Measurements from ENCODE around the gene FOXO4.
"Not testable (repeated sequence)": the region's sequence is repeated elsewhere in the genome, so short reads cannot be mapped to it uniquely, and the experiment has no call there.

The FOXO4 gene

GRCh38 chrX:71095555-71095980, at the start of gene FOXO4:
TSS of gene FOXO4 (plus strand) at chrX:71095851. CDS start at chrX:71096529, 678 bp downstream.
- DNase-seq: peak; percentile 84

- DNase-seq: not testable (repeated sequence)
Measured at GRCh38 chrX:71047891-71048290, 47.8 kb upstream of the FOXO4 start.

GRCh38 chrX:71052721-71053120, 42.9 kb upstream of the FOXO4 start:
- no peak for DNase-seq

GRCh38 chrX:71053217-71053621, 42.4 kb upstream of the FOXO4 start:
- DNase-seq: peak; percentile 23

- no peak for DNase-seq
Measured at GRCh38 chrX:71056867-71057266, 38.8 kb upstream of the FOXO4 start.

GRCh38 chrX:71057848-71058530, 37.7 kb upstream of the FOXO4 start:
- no peak for DNase-seq

GRCh38 chrX:71060127-71060526, 35.5 kb upstream of the FOXO4 start:
- no peak for DNase-seq

GRCh38 chrX:71067089-71067488, 28.6 kb upstream of the FOXO4 start:
- no peak for DNase-seq

- no peak for DNase-seq
Measured at GRCh38 chrX:71067712-71068043, 28.0 kb upstream of the FOXO4 start.

GRCh38 chrX:71068044-71068918, 27.4 kb upstream of the FOXO4 start, which contains the start of gene SNX12:
TSS of gene SNX12 (minus strand) at chrX:71068334. CDS start at chrX:71068306, 28 bp downstream.
- DNase-seq: peak; percentile 95

GRCh38 chrX:71070531-71070930, 25.1 kb upstream of the FOXO4 start:
- no peak for DNase-seq

GRCh38 chrX:71081330-71082123, 14.1 kb upstream of the FOXO4 start:
- DNase-seq: peak; percentile 31

GRCh38 chrX:71082124-71082647, 13.5 kb upstream of the FOXO4 start:
- no peak for DNase-seq

- DNase-seq: no peak
Measured at GRCh38 chrX:71082822-71083221, 12.8 kb upstream of the FOXO4 start.

GRCh38 chrX:71085900-71086299, 9.8 kb upstream of the FOXO4 start:
- DNase-seq: no peak

- no peak for DNase-seq
Measured at GRCh38 chrX:71091263-71091662, 4.4 kb upstream of the FOXO4 start.

GRCh38 chrX:71095033-71095432, 618 bp upstream of the FOXO4 start:
- no peak for DNase-seq

- DNase-seq: peak; percentile 53
Measured at GRCh38 chrX:71095981-71096759, 519 bp downstream of the FOXO4 start.

- DNase-seq: no peak
Measured at GRCh38 chrX:71096760-71097032, 1.0 kb downstream of the FOXO4 start.

GRCh38 chrX:71098302-71098701, 2.7 kb downstream of the FOXO4 start:
- DNase-seq: peak; percentile 41

- no peak for DNase-seq
Measured at GRCh38 chrX:71098951-71099506, 3.4 kb downstream of the FOXO4 start.

GRCh38 chrX:71099736-71100135, 4.1 kb downstream of the FOXO4 start:
- DNase-seq: no peak
